ENCODE measurements around the gene MUCL3.

DNA sequence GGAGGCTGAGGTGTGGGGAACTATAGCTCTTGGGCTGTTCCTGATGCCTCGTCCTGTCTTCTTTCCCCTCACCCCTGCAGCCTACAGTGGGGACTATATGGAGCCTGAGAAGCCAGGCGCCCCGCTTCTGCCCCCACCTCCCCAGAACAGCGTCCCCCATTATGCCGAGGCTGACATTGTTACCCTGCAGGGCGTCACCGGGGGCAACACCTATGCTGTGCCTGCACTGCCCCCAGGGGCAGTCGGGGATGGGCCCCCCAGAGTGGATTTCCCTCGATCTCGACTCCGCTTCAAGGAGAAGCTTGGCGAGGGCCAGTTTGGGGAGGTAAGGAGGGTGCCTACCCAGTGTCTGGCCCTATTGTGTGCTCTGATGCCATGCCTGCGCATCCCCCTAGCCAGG, 44.2 kb upstream of the MUCL3 start:
- TF ChIP-seq, protein P1, sequence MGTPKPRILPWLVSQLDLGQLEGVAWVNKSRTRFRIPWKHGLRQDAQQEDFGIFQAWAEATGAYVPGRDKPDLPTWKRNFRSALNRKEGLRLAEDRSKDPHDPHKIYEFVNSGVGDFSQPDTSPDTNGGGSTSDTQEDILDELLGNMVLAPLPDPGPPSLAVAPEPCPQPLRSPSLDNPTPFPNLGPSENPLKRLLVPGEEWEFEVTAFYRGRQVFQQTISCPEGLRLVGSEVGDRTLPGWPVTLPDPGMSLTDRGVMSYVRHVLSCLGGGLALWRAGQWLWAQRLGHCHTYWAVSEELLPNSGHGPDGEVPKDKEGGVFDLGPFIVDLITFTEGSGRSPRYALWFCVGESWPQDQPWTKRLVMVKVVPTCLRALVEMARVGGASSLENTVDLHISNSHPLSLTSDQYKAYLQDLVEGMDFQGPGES (IDR thresholded peaks at IDR 0.05; ENCODE audit: low read depth, low read length), result no peak
- no peak for TF ChIP-seq JUND (IDR thresholded peaks at IDR 0.05)
- TF ChIP-seq POLR2AphosphoS5 (IDR thresholded peaks at IDR 0.05; ENCODE audit: low read depth, low read length), result no peak
- TF ChIP-seq, protein P2, sequence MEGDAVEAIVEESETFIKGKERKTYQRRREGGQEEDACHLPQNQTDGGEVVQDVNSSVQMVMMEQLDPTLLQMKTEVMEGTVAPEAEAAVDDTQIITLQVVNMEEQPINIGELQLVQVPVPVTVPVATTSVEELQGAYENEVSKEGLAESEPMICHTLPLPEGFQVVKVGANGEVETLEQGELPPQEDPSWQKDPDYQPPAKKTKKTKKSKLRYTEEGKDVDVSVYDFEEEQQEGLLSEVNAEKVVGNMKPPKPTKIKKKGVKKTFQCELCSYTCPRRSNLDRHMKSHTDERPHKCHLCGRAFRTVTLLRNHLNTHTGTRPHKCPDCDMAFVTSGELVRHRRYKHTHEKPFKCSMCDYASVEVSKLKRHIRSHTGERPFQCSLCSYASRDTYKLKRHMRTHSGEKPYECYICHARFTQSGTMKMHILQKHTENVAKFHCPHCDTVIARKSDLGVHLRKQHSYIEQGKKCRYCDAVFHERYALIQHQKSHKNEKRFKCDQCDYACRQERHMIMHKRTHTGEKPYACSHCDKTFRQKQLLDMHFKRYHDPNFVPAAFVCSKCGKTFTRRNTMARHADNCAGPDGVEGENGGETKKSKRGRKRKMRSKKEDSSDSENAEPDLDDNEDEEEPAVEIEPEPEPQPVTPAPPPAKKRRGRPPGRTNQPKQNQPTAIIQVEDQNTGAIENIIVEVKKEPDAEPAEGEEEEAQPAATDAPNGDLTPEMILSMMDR (IDR thresholded peaks at IDR 0.05), result no peak
- TF ChIP-seq, protein P3, sequence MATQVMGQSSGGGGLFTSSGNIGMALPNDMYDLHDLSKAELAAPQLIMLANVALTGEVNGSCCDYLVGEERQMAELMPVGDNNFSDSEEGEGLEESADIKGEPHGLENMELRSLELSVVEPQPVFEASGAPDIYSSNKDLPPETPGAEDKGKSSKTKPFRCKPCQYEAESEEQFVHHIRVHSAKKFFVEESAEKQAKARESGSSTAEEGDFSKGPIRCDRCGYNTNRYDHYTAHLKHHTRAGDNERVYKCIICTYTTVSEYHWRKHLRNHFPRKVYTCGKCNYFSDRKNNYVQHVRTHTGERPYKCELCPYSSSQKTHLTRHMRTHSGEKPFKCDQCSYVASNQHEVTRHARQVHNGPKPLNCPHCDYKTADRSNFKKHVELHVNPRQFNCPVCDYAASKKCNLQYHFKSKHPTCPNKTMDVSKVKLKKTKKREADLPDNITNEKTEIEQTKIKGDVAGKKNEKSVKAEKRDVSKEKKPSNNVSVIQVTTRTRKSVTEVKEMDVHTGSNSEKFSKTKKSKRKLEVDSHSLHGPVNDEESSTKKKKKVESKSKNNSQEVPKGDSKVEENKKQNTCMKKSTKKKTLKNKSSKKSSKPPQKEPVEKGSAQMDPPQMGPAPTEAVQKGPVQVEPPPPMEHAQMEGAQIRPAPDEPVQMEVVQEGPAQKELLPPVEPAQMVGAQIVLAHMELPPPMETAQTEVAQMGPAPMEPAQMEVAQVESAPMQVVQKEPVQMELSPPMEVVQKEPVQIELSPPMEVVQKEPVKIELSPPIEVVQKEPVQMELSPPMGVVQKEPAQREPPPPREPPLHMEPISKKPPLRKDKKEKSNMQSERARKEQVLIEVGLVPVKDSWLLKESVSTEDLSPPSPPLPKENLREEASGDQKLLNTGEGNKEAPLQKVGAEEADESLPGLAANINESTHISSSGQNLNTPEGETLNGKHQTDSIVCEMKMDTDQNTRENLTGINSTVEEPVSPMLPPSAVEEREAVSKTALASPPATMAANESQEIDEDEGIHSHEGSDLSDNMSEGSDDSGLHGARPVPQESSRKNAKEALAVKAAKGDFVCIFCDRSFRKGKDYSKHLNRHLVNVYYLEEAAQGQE (IDR thresholded peaks at IDR 0.05; ENCODE audit: low read depth, low read length), result no peak
- TF ChIP-seq TAF1 (IDR thresholded peaks at IDR 0.05; ENCODE audit: borderline replicate concordance, low read depth, low read length), result no peak
- TF ChIP-seq RXRA (IDR thresholded peaks at IDR 0.05; ENCODE audit: borderline replicate concordance, low read depth), result no peak
- TF ChIP-seq, protein P4, sequence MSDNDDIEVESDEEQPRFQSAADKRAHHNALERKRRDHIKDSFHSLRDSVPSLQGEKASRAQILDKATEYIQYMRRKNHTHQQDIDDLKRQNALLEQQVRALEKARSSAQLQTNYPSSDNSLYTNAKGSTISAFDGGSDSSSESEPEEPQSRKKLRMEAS (IDR thresholded peaks at IDR 0.05; ENCODE audit: low read depth), result no peak
